ENCODE results near the gene ZFAND4.

GRCh38 chr10:45589868-45590267 lies 82.7 kb downstream of the ZFAND4 start:
- TF ChIP-seq E4F1 (IDR thresholded peaks at IDR 0.05; ENCODE audit: borderline replicate concordance, partially characterized antibody) (no peak), LARP7 (IDR thresholded peaks at IDR 0.05) (no peak), CEBPB (IDR thresholded peaks at IDR 0.05; ENCODE audit: borderline replicate concordance in 1 of 2, low read depth in 2 of 2, low read length in 2 of 2) (no peak)
